Lower lobe of right lung (tissue), 2 donors: ENCODE data around the gene RELL1. TPM values are rescaled to one million over a fixed set of nuclear protein-coding genes. Genes with fewer than 3 reads are reported as not detected.

Experiments
- ATAC-seq, 2 donors: fragments of 200-7000 bp; cut with Tn5 transposase; one replicate each; pipeline ENCODE4 v1.9.1; 2020 to 2022; ENCODE audit warnings: mild to moderate bottlenecking in 2 of 2, moderate library complexity in 2 of 2
- DNase-seq: peaks from one replicate; pipeline ENCODE4 v3.0.0-alpha.2; 2020
- H3K27ac ChIP-seq: fragments of 200-600 bp; one replicate; pipeline ENCODE4 v1.8.0; 2022
- H3K27me3 ChIP-seq: fragments of 200-600 bp; one replicate; pipeline ENCODE4 v1.8.0; 2022; ENCODE audit warnings: low read depth
- H3K36me3 ChIP-seq: fragments of 200-600 bp; one replicate; pipeline ENCODE4 v1.8.0; 2022; ENCODE audit warnings: mild to moderate bottlenecking
- H3K4me1 ChIP-seq: fragments of 200-600 bp; one replicate; pipeline ENCODE4 v1.8.0; 2022
- H3K4me3 ChIP-seq: fragments of 200-600 bp; one replicate; pipeline ENCODE4 v1.8.0; 2022; ENCODE audit warnings: mild to moderate bottlenecking
- H3K9me3 ChIP-seq: fragments of 200-600 bp; one replicate; pipeline ENCODE4 v1.8.0; 2022
- intact Hi-C: fragments of 100-400 bp; cut with DNase I; formaldehyde crosslinking; loops from one replicate; pipeline ENCODE4 v1.11.0; 2022
- total RNA-seq: library from RNA; stranded (reverse); fragmentation: NEBNext Ultra II Directional; extraction: Animal tissue kit (Norgen Biotek cat#: 25700); gene quantifications from one replicate; pipeline ENCODE4 v1.2.1, GENCODE V29; 2021
- TF ChIP-seq, protein P1 (sequence below): fragments of 200-600 bp; IDR thresholded peaks from one replicate; pipeline ENCODE4 v1.8.0; 2022; ENCODE audit warnings: antibody characterized with exemption, mild to moderate bottlenecking
- donor health status: DM: no; HTN: yes; CAD: no; lungs with severe emphysema.

The RELL1 gene
- total RNA-seq, 1 donor from 2014 or later, result 33.5 TPM

DNA sequence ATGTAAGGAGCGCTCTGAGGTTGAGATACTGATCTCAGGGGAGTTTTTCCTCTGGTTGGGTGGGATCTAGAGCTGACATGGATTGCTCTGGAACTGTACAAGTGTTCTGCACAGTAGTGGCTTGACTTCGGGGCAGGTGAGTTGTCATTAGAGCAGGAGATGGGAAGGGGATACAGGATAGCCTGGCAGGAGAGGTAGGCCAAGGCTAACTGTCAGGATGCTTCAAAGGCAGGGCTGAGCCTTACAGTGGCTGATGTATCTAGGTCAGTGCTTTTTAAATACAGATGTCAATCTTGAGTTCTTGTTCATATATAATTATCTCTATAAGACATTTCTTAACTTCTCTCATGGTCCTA lies 43.5 kb upstream of the RELL1 start:
- Histone ChIP-seq H3K36me3 (no peaks in the 10 kb centered on the region), H3K4me1 (peaks cover 5% of the 10 kb centered on the region), H3K9me3 (no peaks in the 10 kb centered on the region), H3K27me3 (no peaks in the 10 kb centered on the region), H3K27ac (no peak overlapping the region), H3K4me3 (no peak overlapping the region)
- intact Hi-C loops, result no loop called here
- TF ChIP-seq, protein P1, sequence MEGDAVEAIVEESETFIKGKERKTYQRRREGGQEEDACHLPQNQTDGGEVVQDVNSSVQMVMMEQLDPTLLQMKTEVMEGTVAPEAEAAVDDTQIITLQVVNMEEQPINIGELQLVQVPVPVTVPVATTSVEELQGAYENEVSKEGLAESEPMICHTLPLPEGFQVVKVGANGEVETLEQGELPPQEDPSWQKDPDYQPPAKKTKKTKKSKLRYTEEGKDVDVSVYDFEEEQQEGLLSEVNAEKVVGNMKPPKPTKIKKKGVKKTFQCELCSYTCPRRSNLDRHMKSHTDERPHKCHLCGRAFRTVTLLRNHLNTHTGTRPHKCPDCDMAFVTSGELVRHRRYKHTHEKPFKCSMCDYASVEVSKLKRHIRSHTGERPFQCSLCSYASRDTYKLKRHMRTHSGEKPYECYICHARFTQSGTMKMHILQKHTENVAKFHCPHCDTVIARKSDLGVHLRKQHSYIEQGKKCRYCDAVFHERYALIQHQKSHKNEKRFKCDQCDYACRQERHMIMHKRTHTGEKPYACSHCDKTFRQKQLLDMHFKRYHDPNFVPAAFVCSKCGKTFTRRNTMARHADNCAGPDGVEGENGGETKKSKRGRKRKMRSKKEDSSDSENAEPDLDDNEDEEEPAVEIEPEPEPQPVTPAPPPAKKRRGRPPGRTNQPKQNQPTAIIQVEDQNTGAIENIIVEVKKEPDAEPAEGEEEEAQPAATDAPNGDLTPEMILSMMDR, result no peak
- DNase-seq (no peak), ATAC-seq (peak in 1 of 2 donors; percentile 33)

DNA sequence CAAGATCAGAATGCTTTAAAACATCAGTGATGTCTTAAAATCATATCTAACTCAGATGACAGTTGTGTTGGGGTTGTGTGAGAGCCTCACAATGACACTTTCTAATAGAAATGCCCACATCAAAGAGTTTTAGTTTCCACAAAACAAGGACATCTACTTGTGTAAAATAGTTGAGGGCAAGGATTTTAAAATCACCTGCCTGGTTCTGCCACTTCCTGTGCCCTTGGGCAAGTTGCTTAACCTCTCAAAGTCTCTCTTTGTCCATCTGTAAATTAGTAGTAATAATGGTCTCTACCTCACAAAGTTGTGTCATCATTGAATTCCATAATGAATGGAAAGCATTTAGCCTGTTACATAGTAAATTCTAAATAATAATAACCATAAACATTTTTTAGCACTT lies 41.9 kb upstream of the RELL1 start:
- intact Hi-C loops, result no loop called here
- Histone ChIP-seq H3K4me3 (no peak overlapping the region), H3K36me3 (no peaks in the 10 kb centered on the region), H3K4me1 (peaks cover 5% of the 10 kb centered on the region), H3K27me3 (no peaks in the 10 kb centered on the region), H3K27ac (no peak overlapping the region), H3K9me3 (no peaks in the 10 kb centered on the region)
- TF ChIP-seq, protein P1, result no peak
- no peak for DNase-seq
- no peak for ATAC-seq

DNA sequence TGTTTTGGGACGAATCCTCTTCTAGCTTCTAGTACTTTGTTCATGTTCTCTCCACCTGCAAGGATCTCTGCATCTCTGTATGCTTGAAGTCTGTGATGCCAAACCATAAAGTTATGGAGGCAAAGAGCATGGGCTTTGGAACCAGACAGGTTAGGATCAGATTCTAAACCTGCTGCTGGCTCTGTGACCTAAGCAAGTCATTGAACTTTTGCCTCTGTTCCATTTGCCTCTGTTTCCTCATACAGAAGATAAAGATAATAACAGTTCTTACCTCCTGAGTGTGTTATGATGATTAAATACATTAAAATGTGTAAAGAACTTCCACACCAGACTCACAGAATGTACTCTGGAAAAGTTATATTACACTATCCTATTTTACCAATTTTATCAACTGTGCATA lies 41.5 kb upstream of the RELL1 start:
- Histone ChIP-seq H3K36me3 (no peaks in the 10 kb centered on the region), H3K27me3 (no peaks in the 10 kb centered on the region), H3K4me1 (peaks cover 5% of the 10 kb centered on the region), H3K9me3 (no peaks in the 10 kb centered on the region), H3K4me3 (no peak overlapping the region), H3K27ac (no peak overlapping the region)
- TF ChIP-seq, protein P1, result no peak
- DNase-seq (no peak), ATAC-seq (no peak)
- intact Hi-C loops, result no loop called here

DNA sequence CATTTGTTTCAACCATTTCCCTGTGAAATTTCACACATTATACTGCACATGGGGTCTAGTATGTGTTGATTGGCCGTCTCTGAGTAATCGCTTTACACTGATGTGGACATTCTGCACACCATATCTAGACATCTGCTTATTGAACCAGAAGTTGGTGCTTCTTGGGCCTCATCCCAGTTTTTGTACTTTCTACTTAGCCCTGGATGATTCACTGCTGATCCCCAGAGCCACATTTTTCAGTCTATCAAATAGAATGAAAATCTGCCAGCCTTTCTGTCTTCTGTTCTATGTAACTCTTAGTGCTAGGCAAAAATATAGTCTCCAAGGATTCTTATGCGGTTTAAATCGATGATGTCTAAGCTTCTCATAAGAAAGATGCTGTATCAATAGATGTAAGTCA lies 40.5 kb upstream of the RELL1 start:
- H3K27ac ChIP-seq, result no peak overlapping the region
- intact Hi-C loops, result no loop called here
- TF ChIP-seq, protein P1, result no peak
- ATAC-seq, result no peak
- H3K4me1 ChIP-seq, result peaks cover 5% of the 10 kb centered on the region
- H3K4me3 ChIP-seq, result no peak overlapping the region
- no peaks in the 10 kb centered on the region for H3K27me3 ChIP-seq
- H3K9me3 ChIP-seq, result no peaks in the 10 kb centered on the region
- DNase-seq, result no peak
- no peaks in the 10 kb centered on the region for H3K36me3 ChIP-seq

DNA sequence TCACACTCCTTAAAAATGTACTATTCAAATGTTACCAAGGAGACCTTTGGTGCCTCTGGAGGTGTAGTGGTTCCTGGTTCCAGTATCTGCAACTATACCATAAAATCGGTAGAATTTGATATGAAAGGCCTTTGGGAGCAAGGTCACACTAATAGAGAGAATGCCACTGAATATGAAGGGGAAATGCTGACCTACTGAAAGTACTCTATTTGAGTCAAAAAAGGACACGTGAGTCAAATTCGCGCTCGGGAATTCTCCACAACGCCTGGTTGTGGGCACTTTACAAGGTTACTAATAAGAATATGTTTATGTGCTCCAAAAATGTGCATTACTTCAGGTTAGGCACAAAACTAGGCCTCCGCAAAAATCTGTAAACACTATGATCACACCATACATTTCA lies 39.5 kb upstream of the RELL1 start:
- H3K9me3 ChIP-seq, result no peaks in the 10 kb centered on the region
- DNase-seq (no peak), ATAC-seq (no peak)
- H3K36me3 ChIP-seq, result no peaks in the 10 kb centered on the region
- H3K27ac ChIP-seq, result no peak overlapping the region
- intact Hi-C loops, result no loop called here
- no peak overlapping the region for H3K4me3 ChIP-seq
- TF ChIP-seq, protein P1, result no peak
- H3K27me3 ChIP-seq, result no peaks in the 10 kb centered on the region
- peaks cover 5% of the 10 kb centered on the region for H3K4me1 ChIP-seq

DNA sequence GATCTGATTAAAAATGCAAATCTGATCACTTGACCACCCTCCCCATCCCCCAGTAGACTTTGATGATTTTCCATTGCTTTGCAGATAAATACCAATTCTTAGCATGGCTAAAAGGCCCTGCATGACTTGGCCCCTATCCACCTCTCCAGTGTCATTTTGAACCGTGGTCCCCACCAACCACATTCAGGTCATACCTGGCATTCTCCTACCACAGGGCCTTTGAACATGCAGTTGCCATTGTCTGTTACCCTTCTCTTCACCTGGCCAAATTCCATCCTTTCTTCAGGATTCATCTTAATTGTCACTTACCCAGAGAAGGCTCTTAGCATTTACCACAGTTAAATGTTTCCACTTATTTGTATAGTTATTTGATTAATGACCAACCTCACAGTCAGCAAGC lies 36.9 kb upstream of the RELL1 start:
- H3K4me1 ChIP-seq, result no peaks in the 10 kb centered on the region
- H3K36me3 ChIP-seq, result no peaks in the 10 kb centered on the region
- no peak overlapping the region for H3K27ac ChIP-seq
- H3K27me3 ChIP-seq, result no peaks in the 10 kb centered on the region
- intact Hi-C loops, result no loop called here
- DNase-seq (no peak), ATAC-seq (no peak)
- TF ChIP-seq, protein P1, result no peak
- no peak overlapping the region for H3K4me3 ChIP-seq
- H3K9me3 ChIP-seq, result no peaks in the 10 kb centered on the region
